ENCODE data around the gene CBX8. TPM values are rescaled to one million over a fixed set of nuclear protein-coding genes. Genes with fewer than 3 reads are reported as not detected.

Gene CBX8
- total RNA-seq, 1 donor from 2014 or later: 7.5 TPM

GRCh38 chr17:79778504-79779083 lies 18.3 kb downstream of the CBX8 start:
- Histone ChIP-seq H3K4me1 (peaks cover 29% of the 10 kb centered on the region), H3K27ac (replicated peaks) (peak overlapping the region; percentile 85), H3K9me3 (replicated peaks) (no peaks in the 10 kb centered on the region), H3K36me3 (no peaks in the 10 kb centered on the region), H3K27me3 (ENCODE audit: low read depth) (peaks cover 62% of the 10 kb centered on the region), H3K4me3 (peak overlapping the region; percentile 91)
- no peak for DNase-seq
- intact Hi-C loops (cut with micrococcal nuclease): no loop called here
- no peak for TF ChIP-seq CTCF (IDR thresholded peaks at IDR 0.05; ENCODE audit: borderline replicate concordance)

- no peak for TF ChIP-seq CTCF (IDR thresholded peaks at IDR 0.05; ENCODE audit: borderline replicate concordance)
- peaks cover 29% of the 10 kb centered on the region for H3K4me1 ChIP-seq
- no peaks in the 10 kb centered on the region for H3K9me3 ChIP-seq (replicated peaks)
- H3K27me3 ChIP-seq (ENCODE audit: low read depth): peaks cover 68% of the 10 kb centered on the region
- intact Hi-C loops (cut with micrococcal nuclease): no loop called here
- peak; percentile 79 for DNase-seq
- peak within 1 kb of the TSS; percentile 85 for H3K27ac ChIP-seq (replicated peaks)
- no peaks in the 10 kb centered on the region for H3K36me3 ChIP-seq
- peak within 1 kb of the TSS; percentile 91 for H3K4me3 ChIP-seq
These were observed 18.9 kb downstream of the CBX8 start, which contains the start of gene CBX2 for GRCh38 chr17:79777894-79778503. Gene CBX2, plus strand, starts transcription at chr17:79778148. Its CDS starts 88 bp downstream, at chr17:79778236.

GRCh38 chr17:79777120-79777893 lies 19.6 kb downstream of the CBX8 start:
- Histone ChIP-seq H3K27me3 (ENCODE audit: low read depth) (peaks cover 75% of the 10 kb centered on the region), H3K27ac (replicated peaks) (peak overlapping the region; percentile 85), H3K9me3 (replicated peaks) (no peaks in the 10 kb centered on the region), H3K4me1 (peaks cover 29% of the 10 kb centered on the region), H3K36me3 (no peaks in the 10 kb centered on the region), H3K4me3 (peak overlapping the region; percentile 91)
- intact Hi-C loops (cut with micrococcal nuclease): no loop called here
- peak; percentile 68 for DNase-seq
- peak; percentile 23 for TF ChIP-seq CTCF (IDR thresholded peaks at IDR 0.05; ENCODE audit: borderline replicate concordance)

GRCh38 chr17:79776376-79777119 lies 20.3 kb downstream of the CBX8 start:
- peaks cover 75% of the 10 kb centered on the region for H3K27me3 ChIP-seq (ENCODE audit: low read depth)
- DNase-seq: no peak
- H3K4me1 ChIP-seq: peaks cover 29% of the 10 kb centered on the region
- no peaks in the 10 kb centered on the region for H3K9me3 ChIP-seq (replicated peaks)
- no peak for TF ChIP-seq CTCF (IDR thresholded peaks at IDR 0.05; ENCODE audit: borderline replicate concordance)
- peak overlapping the region; percentile 85 for H3K27ac ChIP-seq (replicated peaks)
- no peaks in the 10 kb centered on the region for H3K36me3 ChIP-seq
- peak overlapping the region; percentile 91 for H3K4me3 ChIP-seq
- intact Hi-C loops (cut with micrococcal nuclease): no loop called here

- H3K4me3 ChIP-seq: no peak overlapping the region
- no peak overlapping the region for H3K27ac ChIP-seq (replicated peaks)
- H3K27me3 ChIP-seq (ENCODE audit: low read depth): peaks cover 81% of the 10 kb centered on the region
- no peaks in the 10 kb centered on the region for H3K36me3 ChIP-seq
- intact Hi-C loops (cut with micrococcal nuclease): no loop called here
- DNase-seq: no peak
- no peak for TF ChIP-seq CTCF (IDR thresholded peaks at IDR 0.05; ENCODE audit: borderline replicate concordance)
- no peaks in the 10 kb centered on the region for H3K9me3 ChIP-seq (replicated peaks)
- H3K4me1 ChIP-seq: peaks cover 29% of the 10 kb centered on the region
These were observed 21.2 kb downstream of the CBX8 start for GRCh38 chr17:79775632-79776031.

Measured in left ventricle myocardium inferior (tissue), 1 donor.